ENCODE measurements around the gene C2orf78. TPM values are rescaled to one million over a fixed set of nuclear protein-coding genes. Genes with fewer than 3 reads are reported as not detected.

C2orf78 gene
- total RNA-seq, 2 experiments from 2014 or later, result not detected

DNA sequence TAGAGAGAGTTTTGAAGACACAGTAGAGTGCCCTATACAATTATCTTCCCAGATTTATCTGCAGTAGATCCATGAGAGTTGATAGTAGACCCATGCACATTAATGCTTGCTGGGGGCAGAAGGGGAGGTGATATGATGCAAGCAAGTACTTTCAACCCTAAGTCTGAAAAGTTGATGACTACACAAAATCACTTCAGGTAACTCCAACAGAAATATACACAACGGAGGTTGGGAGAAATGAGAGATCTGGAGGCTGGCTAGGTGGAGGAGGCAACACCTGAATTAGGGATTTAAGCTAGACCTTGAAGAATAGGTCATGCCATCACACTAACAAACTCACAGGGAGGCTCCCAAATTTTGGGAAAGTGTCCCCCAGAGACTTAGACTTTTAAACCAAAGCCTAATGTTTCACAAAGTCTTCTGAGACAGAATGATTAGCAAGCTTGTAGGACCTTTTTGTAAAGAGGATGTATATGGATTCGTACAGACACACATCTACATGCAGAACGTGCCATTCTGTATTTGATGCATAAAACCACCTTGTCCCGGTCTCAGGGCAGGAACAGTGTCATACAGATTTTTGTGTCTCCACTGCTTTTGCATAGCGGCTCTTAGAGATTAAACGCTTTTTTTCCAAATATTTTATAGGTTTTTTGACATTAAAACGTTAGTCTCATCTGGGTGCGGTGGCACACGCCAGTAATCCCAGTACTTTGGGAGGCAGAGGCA, 43.8 kb downstream of the C2orf78 start:
- peak overlapping the region; percentile 96 for H3K4me3 Mint-ChIP-seq
- intact Hi-C loops (cut with micrococcal nuclease), result loop anchor here (1.0 to 10.0 kb wide), 5 partner anchors 69 to 630 kb away; partner anchors contain the start of genes MTHFD2 and WBP1
- DNase-seq, result no peak
- peak overlapping the region; percentile 91 for H3K27ac Mint-ChIP-seq
- peaks cover 48% of the 10 kb centered on the region for H3K4me1 Mint-ChIP-seq (ENCODE audit: low read depth)
- ChIA-PET CTCF (interaction anchor here (0.5 to 5.6 kb wide), 21 partner anchors 11 to 507 kb away, joined by 3 to 63 read pairs (median 5); partner anchors contain the start of genes BOLA3, DUSP11 and MOB1A), POLR2A (interaction anchor here (0.7 to 1.3 kb wide), 8 partner anchors 99 to 371 kb away, joined by 3 to 6 read pairs (median 3); partner anchors contain the start of genes BOLA3, DGUOK, MTHFD2 and TET3)
- no peaks in the 10 kb centered on the region for H3K27me3 Mint-ChIP-seq
- peaks cover 20% of the 10 kb centered on the region for H3K36me3 Mint-ChIP-seq
- H3K9me3 Mint-ChIP-seq, result no peaks in the 10 kb centered on the region

DNA sequence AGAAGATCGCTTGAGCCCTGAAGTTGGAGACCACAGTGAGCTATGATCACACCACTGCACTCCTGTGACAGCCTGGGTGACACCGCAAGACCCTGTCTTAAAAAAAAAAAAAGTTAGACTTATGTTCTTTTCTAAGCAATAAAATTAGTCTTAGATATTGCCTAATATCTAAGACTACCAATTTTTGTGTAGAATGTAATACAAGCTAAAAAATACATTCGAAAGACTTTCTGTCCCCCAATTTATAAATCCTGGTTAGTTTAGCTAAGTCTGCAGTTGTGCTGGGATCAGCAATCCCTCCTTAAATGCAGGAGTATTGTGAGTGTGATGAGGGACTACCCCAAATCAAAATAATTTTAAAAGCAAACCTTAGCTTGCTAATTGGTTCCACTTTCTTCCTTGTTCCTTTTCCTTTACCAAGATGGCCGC, 44.4 kb downstream of the C2orf78 start:
- no peaks in the 10 kb centered on the region for H3K9me3 Mint-ChIP-seq

DNA sequence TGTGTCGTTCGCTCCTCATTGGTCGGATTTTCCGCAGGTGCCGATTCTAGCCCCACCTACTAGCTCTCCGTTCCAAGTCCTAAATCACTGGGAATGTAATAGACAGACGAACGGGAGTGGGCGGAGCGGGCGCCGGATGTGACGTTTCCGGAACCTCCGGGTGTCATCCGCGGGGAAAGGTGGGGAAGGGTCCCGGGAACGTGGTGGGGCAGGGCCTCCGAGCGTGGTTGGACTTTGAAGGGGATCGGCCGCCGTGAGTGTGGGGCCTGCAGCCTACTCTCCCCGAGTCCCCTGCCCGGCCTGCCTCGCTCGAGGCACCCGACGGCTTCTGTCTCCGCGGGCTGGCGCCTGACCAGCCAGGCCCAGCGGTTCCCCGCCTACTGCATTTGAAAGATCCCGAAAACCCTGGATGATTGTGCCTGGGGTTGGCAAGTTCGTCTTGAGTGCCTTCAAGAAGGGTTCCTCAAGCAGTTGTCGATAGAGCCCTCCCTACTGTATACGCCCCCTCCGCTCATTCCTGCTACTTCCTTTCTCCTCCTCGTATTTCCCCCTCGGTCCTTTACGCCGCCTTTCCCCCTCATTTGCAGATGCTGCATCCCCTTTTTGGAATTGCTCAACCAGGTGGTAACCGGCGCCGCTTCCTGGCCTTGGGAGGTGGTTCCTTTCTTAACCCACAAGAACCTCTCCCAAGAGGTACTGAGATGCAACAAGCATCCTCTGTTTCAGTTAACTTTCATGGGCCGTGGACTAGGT, 45.0 kb downstream of the C2orf78 start, which contains the start of gene STAMBP:
Gene STAMBP (plus strand): TSS at position 144 of the 753 bp plus-strand sequence. CDS start 1,896 bp downstream, outside the sequence.
- Mint-ChIP-seq H3K36me3 (peaks cover 28% of the 10 kb centered on the region), H3K27me3 (no peaks in the 10 kb centered on the region), H3K27ac (peak within 1 kb of the TSS; percentile 91), H3K4me3 (peak within 1 kb of the TSS; percentile 96), H3K9me3 (no peaks in the 10 kb centered on the region), H3K4me1 (ENCODE audit: low read depth) (peaks cover 53% of the 10 kb centered on the region)
- intact Hi-C loops (cut with micrococcal nuclease), result loop anchor here (1.0 to 10.0 kb wide), 6 partner anchors 68 to 629 kb away; partner anchors contain the start of genes BOLA3, MTHFD2 and WBP1
- peak; percentile 95 for DNase-seq
- ChIA-PET POLR2A (interaction anchor here (0.7 to 1.3 kb wide), 8 partner anchors 36 to 370 kb away, joined by 3 to 7 read pairs (median 3); partner anchors contain the start of genes BOLA3, DGUOK, MTHFD2 and TET3), CTCF (interaction anchor here (0.6 to 3.0 kb wide), 9 partner anchors 78 to 349 kb away, joined by 3 to 63 read pairs (median 9); partner anchors contain the start of genes BOLA3 and MOB1A)

More for the DNA sequence above, 44.4 kb downstream of the C2orf78 start:
- Mint-ChIP-seq H3K27ac (peak overlapping the region; percentile 91), H3K4me1 (ENCODE audit: low read depth) (peaks cover 49% of the 10 kb centered on the region), H3K36me3 (peaks cover 23% of the 10 kb centered on the region), H3K27me3 (no peaks in the 10 kb centered on the region), H3K4me3 (peak overlapping the region; percentile 96)
- DNase-seq, result no peak
- intact Hi-C loops (cut with micrococcal nuclease), result loop anchor here (1.0 to 10.0 kb wide), 5 partner anchors 68 to 630 kb away; partner anchors contain the start of genes MTHFD2 and WBP1
- CTCF ChIA-PET, result interaction anchor here (0.5 to 3.0 kb wide), 12 partner anchors 11 to 350 kb away, joined by 3 to 63 read pairs (median 6); partner anchors contain the start of genes BOLA3 and MOB1A
- POLR2A ChIA-PET, result interaction anchor here (0.7 to 1.3 kb wide), 8 partner anchors 37 to 370 kb away, joined by 3 to 7 read pairs (median 3); partner anchors contain the start of genes BOLA3, DGUOK, MTHFD2 and TET3

DNA sequence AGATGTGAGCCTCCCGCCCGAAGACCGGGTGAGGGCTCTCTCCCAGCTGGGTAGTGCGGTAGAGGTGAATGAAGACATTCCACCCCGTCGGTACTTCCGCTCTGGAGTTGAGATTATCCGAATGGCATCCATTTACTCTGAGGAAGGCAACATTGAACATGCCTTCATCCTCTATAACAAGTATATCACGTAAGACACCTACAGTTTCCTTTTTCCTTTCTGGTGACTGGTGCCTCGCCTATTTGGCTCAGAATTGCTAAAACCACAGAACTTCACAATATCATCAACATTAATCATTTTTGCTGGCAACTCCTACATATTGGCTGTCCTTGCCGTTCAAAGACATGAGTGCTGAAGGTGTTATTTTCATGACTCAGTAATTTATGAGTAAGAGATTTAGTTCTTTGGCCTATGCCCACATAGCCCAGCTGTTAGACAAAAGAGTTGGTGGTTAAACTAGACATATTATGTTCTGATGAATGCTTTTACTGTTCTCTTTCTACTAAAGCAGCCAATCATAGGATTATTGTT, 47.0 kb downstream of the C2orf78 start:
- Mint-ChIP-seq H3K4me1 (ENCODE audit: low read depth) (peaks cover 53% of the 10 kb centered on the region), H3K4me3 (peak overlapping the region; percentile 96), H3K27me3 (no peaks in the 10 kb centered on the region), H3K27ac (peak overlapping the region; percentile 91), H3K9me3 (no peaks in the 10 kb centered on the region), H3K36me3 (peaks cover 38% of the 10 kb centered on the region)
- ChIA-PET CTCF (interaction anchor here (1.0 kb wide), 1 partner anchor 10 kb away, joined by 3 read pairs; no protein-coding TSS in a partner anchor), POLR2A (no interaction called here)
- DNase-seq, result peak; percentile 60
- intact Hi-C loops (cut with micrococcal nuclease), result loop anchor here (1.0 to 2.0 kb wide), 8 partner anchors 10 to 156 kb away; partner anchors contain the start of gene DGUOK

DNA sequence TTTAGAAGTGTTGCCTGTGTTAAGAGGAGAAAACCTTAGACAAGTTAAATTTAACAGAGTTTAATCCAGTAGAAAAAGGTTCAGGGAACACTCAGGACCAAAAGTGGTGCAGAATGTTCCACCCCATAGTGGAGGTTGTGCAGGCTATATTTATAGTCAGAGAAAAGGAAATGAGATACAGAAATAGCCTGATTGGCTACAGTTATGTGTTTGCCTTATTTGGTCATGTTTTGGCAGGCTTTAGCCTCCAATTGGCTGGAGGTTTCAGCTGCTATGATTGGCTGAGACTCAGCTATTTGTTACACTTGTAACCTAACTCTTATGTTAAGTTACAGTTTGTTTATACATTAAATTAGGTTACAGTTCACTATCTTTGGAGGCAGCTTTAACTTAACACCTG, 48.9 kb downstream of the C2orf78 start:
- H3K36me3 Mint-ChIP-seq, result peaks cover 41% of the 10 kb centered on the region
- H3K27me3 Mint-ChIP-seq, result no peaks in the 10 kb centered on the region
- H3K4me3 Mint-ChIP-seq, result no peak overlapping the region
- CTCF ChIA-PET, result interaction anchor here (1.6 to 2.4 kb wide), 2 partner anchors 9 to 11 kb away, joined by 3 to 7 read pairs; no protein-coding TSS in a partner anchor
- intact Hi-C loops (cut with micrococcal nuclease), result no loop called here
- peak overlapping the region; percentile 78 for H3K27ac Mint-ChIP-seq
- H3K4me1 Mint-ChIP-seq (ENCODE audit: low read depth), result peaks cover 50% of the 10 kb centered on the region
- no peak for DNase-seq
- POLR2A ChIA-PET, result no interaction called here
- H3K9me3 Mint-ChIP-seq, result no peaks in the 10 kb centered on the region

DNA sequence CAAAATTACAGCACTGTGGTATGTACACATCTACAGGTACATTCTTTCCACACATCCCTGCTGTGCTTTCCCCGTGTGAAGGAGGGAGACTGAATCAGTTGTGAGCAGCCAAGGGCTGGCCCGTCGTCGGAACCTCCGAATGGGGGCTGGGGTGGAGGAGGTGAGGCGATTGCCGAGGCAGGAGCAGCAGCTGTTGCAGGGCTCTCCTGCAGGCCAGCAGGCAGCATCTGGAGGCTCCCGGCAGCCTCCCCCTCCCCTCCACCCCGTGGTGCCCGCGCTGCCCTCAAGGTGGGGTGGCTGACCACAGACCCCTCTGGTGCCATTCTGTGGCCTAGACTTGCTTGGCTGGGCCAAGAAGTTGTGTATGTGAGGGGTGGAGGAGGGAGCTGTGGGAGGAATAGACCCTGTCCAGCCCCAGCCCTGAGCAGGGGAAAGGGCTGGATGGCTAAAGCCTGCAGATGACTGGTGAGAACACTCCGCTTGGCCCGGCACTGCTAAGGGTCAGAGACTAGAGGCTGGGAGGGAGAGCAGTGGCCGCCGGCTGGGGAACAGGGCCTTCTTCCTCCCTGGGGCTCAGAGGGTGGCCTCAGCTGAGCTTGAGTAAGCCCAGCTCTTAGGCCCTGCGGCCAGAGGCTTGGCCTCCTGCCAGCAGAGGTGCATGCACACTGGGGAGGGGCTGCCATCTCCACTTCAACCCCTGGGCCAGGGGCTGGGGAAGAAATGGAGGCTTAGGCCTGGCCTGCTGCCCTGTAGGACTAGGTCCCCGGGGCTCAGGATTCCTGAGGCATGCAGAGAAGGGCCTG, 52.4 kb downstream of the C2orf78 start:
- ChIA-PET POLR2A (no interaction called here), CTCF (no interaction called here)
- Mint-ChIP-seq H3K4me1 (ENCODE audit: low read depth) (peaks cover 32% of the 10 kb centered on the region), H3K27me3 (no peaks in the 10 kb centered on the region), H3K9me3 (no peaks in the 10 kb centered on the region), H3K36me3 (peaks cover 39% of the 10 kb centered on the region), H3K27ac (no peak overlapping the region), H3K4me3 (no peak overlapping the region)
- intact Hi-C loops (cut with micrococcal nuclease), result no loop called here
- DNase-seq, result no peak

DNA sequence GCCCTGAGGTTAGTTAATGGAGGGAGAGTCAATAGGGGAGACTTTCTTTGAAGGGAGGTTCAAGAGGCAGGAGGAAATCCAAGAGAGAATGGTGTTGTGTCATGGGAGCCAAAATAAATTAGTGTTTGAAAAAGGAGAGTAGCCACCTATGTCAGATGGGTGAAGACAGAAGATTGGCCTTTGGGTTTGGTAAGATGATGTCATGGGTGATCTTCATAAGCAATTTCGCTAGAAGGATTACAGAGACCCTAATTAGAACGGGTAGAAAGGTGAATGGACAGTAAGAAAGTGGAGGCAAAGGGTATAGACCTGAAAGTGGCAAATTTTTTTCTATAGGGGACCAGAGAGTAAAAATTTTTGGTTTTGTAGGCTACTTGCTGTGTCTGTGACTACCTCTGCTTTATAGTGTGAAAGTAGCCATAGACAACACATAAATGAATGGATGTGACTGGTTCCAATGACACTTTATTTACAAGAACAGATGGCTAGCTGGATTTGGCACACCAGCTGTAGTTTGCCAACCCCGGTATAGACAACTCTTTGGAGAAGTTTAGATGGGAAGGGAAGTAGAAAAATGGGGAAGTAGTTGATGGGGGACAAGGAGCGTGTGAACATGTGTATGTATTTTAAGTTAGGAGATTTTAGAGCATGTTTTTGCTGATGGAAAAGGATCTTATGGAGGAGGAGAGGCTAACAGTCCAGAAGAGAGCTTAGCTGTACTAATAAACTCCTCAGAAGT, 54.0 kb downstream of the C2orf78 start:
- POLR2A ChIA-PET, result no interaction called here
- CTCF ChIA-PET, result interaction anchor here (0.5 to 2.3 kb wide), 3 partner anchors 11 to 298 kb away, joined by 3 to 12 read pairs (median 7); no protein-coding TSS in a partner anchor
- no peak overlapping the region for H3K27ac Mint-ChIP-seq
- intact Hi-C loops (cut with micrococcal nuclease), result no loop called here
- H3K4me3 Mint-ChIP-seq, result no peak overlapping the region
- peaks cover 28% of the 10 kb centered on the region for H3K4me1 Mint-ChIP-seq (ENCODE audit: low read depth)
- H3K27me3 Mint-ChIP-seq, result no peaks in the 10 kb centered on the region
- H3K9me3 Mint-ChIP-seq, result no peaks in the 10 kb centered on the region
- H3K36me3 Mint-ChIP-seq, result peaks cover 27% of the 10 kb centered on the region
- DNase-seq, result no peak

DNA sequence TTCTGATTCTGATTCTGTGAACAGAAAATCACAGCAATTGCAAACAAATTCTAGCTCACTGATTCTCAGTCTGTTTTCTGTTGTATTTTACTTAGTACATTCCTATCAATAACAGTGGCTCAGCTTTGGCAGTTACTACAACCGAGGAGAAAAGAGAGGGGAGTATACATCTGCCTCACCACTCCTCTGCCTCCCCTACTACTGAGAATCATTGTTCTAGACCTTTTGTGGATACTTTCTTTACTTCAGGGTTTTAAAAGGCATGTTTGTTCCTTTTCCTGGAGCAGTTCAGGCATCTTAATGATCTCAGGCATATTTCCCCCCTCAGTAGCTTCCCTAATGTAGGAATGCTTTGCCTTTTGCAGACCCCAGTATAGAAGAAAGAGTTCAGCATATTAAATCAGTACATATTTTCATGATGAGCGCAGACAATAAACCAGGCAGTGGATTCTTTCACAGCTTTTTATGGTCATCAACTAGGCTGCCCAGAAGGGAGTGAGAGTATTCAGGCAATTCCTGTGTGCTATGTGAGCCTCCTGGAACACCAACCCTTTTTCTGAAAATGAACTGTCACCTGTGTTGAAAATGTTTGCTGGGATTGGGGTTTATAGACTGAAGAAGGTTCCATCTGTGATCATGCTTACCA, 55.0 kb downstream of the C2orf78 start:
- Mint-ChIP-seq H3K4me1 (ENCODE audit: low read depth) (peaks cover 22% of the 10 kb centered on the region), H3K27me3 (no peaks in the 10 kb centered on the region), H3K9me3 (no peaks in the 10 kb centered on the region), H3K36me3 (peaks cover 23% of the 10 kb centered on the region), H3K4me3 (no peak overlapping the region), H3K27ac (no peak overlapping the region)
- intact Hi-C loops (cut with micrococcal nuclease), result no loop called here
- DNase-seq, result no peak
- ChIA-PET CTCF (interaction anchor here (0.5 to 2.3 kb wide), 5 partner anchors 12 to 297 kb away, joined by 3 to 12 read pairs (median 3); no protein-coding TSS in a partner anchor), POLR2A (no interaction called here)

DNA sequence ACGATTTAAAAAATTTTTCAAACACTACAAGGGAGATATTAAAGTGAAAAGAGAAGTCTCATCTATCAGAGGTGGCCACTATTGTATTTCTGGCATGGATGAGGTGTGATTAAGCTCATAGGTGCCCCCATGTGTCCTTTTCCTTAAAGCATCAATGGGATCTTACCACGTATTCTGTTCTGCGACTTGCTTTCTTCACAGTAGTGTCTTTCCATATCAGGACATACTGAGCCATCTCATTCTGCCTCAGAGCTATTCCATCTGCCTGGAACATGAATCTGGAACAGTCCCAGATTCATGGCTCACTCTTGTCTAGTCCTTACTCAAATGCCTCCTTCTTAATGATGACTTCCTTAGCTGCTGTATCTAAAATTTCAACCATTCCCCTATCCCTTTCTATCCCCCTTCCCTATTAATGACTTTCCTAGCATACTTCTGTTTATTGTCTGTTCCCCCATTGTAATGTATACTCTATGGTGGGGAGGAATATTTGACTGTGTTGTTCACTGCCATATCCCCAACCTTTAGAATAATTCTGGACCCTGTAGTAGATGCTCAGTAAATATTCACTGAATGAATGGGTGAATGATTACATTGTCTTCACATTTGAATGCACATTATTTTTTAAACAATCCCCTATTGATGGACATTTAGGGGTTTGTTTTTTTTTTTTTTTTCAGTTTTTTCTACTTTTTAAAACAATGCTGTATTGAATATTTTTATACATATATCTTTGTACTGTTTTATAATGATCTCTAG, 55.8 kb downstream of the C2orf78 start:
- H3K9me3 Mint-ChIP-seq, result no peaks in the 10 kb centered on the region
- ChIA-PET POLR2A (no interaction called here), CTCF (interaction anchor here (0.7 to 2.3 kb wide), 4 partner anchors 12 to 160 kb away, joined by 3 to 12 read pairs (median 5); no protein-coding TSS in a partner anchor)
- H3K4me3 Mint-ChIP-seq, result no peak overlapping the region
- intact Hi-C loops (cut with micrococcal nuclease), result no loop called here
- H3K4me1 Mint-ChIP-seq (ENCODE audit: low read depth), result peaks cover 22% of the 10 kb centered on the region
- H3K27ac Mint-ChIP-seq, result no peak overlapping the region
- peaks cover 26% of the 10 kb centered on the region for H3K36me3 Mint-ChIP-seq
- DNase-seq, result no peak
- no peaks in the 10 kb centered on the region for H3K27me3 Mint-ChIP-seq
